Peyer's patch (tissue), 4 donors: ENCODE measurements around the gene STARD10.

Source experiments
- POLR2A ChIP-seq, 2 donors: fragments of 450-650 bp; IDR thresholded peaks; one replicate each; pipeline ENCODE4 v1.5.1; 2017; ENCODE audit warnings: antibody characterized with exemption in 2 of 2, mild to moderate bottlenecking in 2 of 2, moderate library complexity in 2 of 2
- TF ChIP-seq, protein P1 (sequence below), 6 experiments: fragments of 450-650 bp in 4 of 6; fragments of 200-600 bp in 2 of 6; sonication (generic) in 1 of 6; IDR thresholded peaks; one replicate each; pipeline ENCODE4 v1.5.1; 2017 to 2019; ENCODE audit warnings: antibody characterized with exemption in 6 of 6, mild to moderate bottlenecking in 3 of 6, moderate library complexity in 1 of 6

DNA sequence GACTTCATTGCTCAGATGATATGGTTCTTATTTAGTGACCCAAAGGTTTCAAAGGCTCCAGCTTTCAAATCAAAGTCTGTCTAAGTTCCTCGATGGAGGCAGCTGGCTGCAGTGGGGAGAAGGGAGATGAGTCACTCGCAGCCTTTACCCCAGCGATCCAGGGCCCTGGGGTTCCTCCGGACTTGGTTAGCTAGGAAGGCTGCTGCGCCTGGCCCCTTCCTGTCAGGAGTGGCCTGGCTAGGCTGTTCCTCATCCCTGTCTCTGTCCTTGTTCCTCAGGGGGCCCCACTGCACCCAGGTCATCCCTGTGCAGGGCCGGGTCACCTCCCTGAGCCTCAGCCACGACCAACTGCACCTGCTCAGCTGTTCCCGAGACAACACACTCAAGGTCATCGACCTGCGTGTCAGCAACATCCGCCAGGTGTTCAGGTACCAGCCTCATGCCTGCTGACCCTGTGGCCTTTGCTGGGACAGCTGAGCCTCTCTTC lies 34.3 kb upstream of the STARD10 start:
- TF ChIP-seq, protein P1, sequence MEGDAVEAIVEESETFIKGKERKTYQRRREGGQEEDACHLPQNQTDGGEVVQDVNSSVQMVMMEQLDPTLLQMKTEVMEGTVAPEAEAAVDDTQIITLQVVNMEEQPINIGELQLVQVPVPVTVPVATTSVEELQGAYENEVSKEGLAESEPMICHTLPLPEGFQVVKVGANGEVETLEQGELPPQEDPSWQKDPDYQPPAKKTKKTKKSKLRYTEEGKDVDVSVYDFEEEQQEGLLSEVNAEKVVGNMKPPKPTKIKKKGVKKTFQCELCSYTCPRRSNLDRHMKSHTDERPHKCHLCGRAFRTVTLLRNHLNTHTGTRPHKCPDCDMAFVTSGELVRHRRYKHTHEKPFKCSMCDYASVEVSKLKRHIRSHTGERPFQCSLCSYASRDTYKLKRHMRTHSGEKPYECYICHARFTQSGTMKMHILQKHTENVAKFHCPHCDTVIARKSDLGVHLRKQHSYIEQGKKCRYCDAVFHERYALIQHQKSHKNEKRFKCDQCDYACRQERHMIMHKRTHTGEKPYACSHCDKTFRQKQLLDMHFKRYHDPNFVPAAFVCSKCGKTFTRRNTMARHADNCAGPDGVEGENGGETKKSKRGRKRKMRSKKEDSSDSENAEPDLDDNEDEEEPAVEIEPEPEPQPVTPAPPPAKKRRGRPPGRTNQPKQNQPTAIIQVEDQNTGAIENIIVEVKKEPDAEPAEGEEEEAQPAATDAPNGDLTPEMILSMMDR (IDR thresholded peaks at IDR 0.05): no peak
- TF ChIP-seq POLR2A (IDR thresholded peaks at IDR 0.05): no peak
